Ishikawa (cell line): ENCODE measurements around the gene CCDC149.

ENCODE experiments used
- CEBPB ChIP-seq: IDR thresholded peaks from 2 replicates; pipeline ENCODE4 v1.6.1; 2012
- CREB1 ChIP-seq: IDR thresholded peaks from 2 replicates; pipeline ENCODE4 v1.6.1; 2012; ENCODE audit warnings: low read depth
- EGR1 ChIP-seq: IDR thresholded peaks from 2 replicates; pipeline ENCODE4 v1.6.1; 2012
- EP300 ChIP-seq: IDR thresholded peaks from 2 replicates; pipeline ENCODE4 v1.6.1; 2012; ENCODE audit warnings: borderline replicate concordance
- FOXM1 ChIP-seq: IDR thresholded peaks from 2 replicates; pipeline ENCODE4 v1.6.1; 2012; ENCODE audit warnings: low read depth, borderline replicate concordance
- MAX ChIP-seq: IDR thresholded peaks from 2 replicates; pipeline ENCODE4 v1.6.1; 2012
- NFIC ChIP-seq: IDR thresholded peaks from 2 replicates; pipeline ENCODE4 v1.6.1; 2012
- RAD21 ChIP-seq: IDR thresholded peaks from 2 replicates; pipeline ENCODE4 v1.6.1; 2012; ENCODE audit warnings: low read depth
- TAF1 ChIP-seq: IDR thresholded peaks from 2 replicates; pipeline ENCODE4 v1.6.1; 2012; ENCODE audit warnings: low read depth, mild to moderate bottlenecking
- TCF12 ChIP-seq: IDR thresholded peaks from 2 replicates; pipeline ENCODE4 v1.6.1; 2012; ENCODE audit warnings: low read depth
- TEAD4 ChIP-seq: IDR thresholded peaks from 2 replicates; pipeline ENCODE4 v1.6.1; 2012
- USF1 ChIP-seq: IDR thresholded peaks from 2 replicates; pipeline ENCODE4 v1.6.1; 2012
- YY1 ChIP-seq: IDR thresholded peaks from 2 replicates; pipeline ENCODE4 v1.6.1; 2012; ENCODE audit warnings: low read depth
- ZBTB7A ChIP-seq: IDR thresholded peaks from 2 replicates; pipeline ENCODE4 v1.6.1; 2012; ENCODE audit warnings: low read depth
- TF ChIP-seq, protein P1 (sequence below): IDR thresholded peaks from 2 replicates; pipeline ENCODE4 v1.6.1; 2012; ENCODE audit warnings: low read depth, mild to moderate bottlenecking

CCDC149 gene

GRCh38 chr4:24933684-24934275 lies 20.9 kb upstream of the CCDC149 start:
- TF ChIP-seq CREB1, result no peak
- TF ChIP-seq NFIC, result no peak
- TF ChIP-seq, protein P1, sequence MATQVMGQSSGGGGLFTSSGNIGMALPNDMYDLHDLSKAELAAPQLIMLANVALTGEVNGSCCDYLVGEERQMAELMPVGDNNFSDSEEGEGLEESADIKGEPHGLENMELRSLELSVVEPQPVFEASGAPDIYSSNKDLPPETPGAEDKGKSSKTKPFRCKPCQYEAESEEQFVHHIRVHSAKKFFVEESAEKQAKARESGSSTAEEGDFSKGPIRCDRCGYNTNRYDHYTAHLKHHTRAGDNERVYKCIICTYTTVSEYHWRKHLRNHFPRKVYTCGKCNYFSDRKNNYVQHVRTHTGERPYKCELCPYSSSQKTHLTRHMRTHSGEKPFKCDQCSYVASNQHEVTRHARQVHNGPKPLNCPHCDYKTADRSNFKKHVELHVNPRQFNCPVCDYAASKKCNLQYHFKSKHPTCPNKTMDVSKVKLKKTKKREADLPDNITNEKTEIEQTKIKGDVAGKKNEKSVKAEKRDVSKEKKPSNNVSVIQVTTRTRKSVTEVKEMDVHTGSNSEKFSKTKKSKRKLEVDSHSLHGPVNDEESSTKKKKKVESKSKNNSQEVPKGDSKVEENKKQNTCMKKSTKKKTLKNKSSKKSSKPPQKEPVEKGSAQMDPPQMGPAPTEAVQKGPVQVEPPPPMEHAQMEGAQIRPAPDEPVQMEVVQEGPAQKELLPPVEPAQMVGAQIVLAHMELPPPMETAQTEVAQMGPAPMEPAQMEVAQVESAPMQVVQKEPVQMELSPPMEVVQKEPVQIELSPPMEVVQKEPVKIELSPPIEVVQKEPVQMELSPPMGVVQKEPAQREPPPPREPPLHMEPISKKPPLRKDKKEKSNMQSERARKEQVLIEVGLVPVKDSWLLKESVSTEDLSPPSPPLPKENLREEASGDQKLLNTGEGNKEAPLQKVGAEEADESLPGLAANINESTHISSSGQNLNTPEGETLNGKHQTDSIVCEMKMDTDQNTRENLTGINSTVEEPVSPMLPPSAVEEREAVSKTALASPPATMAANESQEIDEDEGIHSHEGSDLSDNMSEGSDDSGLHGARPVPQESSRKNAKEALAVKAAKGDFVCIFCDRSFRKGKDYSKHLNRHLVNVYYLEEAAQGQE, result no peak
- no peak for TF ChIP-seq TAF1
- TF ChIP-seq YY1, result no peak
- TF ChIP-seq ZBTB7A, result no peak
- no peak for TF ChIP-seq USF1
- TF ChIP-seq MAX, result no peak
- TF ChIP-seq EGR1, result no peak
- no peak for TF ChIP-seq TCF12
- no peak for TF ChIP-seq RAD21
- TF ChIP-seq TEAD4, result no peak
- TF ChIP-seq CEBPB, result no peak
- no peak for TF ChIP-seq EP300
- no peak for TF ChIP-seq FOXM1

GRCh38 chr4:24932515-24933225 lies 19.8 kb upstream of the CCDC149 start:
- TF ChIP-seq CREB1 (no peak), EP300 (no peak), EGR1 (no peak), CEBPB (no peak), TCF12 (no peak), TAF1 (no peak), NFIC (no peak), TEAD4 (no peak), RAD21 (no peak), FOXM1 (no peak), ZBTB7A (no peak), MAX (no peak), USF1 (no peak)

DNA sequence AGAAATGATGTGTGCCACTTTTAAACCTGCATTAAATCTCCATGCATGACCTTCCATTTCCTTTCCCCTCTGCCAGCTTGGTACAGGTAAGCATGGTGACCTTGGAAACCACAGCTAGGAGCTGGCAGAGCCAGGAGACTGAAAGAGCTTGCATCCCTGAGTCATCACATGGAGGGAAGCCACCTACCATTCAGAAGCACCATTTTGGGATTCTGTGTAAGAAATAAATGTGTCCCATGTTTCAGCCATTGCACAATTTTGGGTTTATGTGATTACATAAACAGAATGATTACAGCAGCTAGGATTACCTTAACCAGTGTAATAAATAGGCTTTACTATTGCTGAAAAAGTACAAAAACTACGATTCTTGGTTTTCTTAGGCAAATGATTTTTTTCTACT lies 17.3 kb upstream of the CCDC149 start:
- no peak for TF ChIP-seq MAX
- TF ChIP-seq YY1, result no peak
- no peak for TF ChIP-seq USF1
- TF ChIP-seq TEAD4, result no peak
- no peak for TF ChIP-seq NFIC
- TF ChIP-seq EGR1, result no peak
- no peak for TF ChIP-seq TCF12
- TF ChIP-seq ZBTB7A, result no peak
- TF ChIP-seq EP300, result no peak
- no peak for TF ChIP-seq RAD21
- no peak for TF ChIP-seq CEBPB
- no peak for TF ChIP-seq CREB1
- no peak for TF ChIP-seq FOXM1
- TF ChIP-seq TAF1, result no peak
- TF ChIP-seq, protein P1, result no peak

DNA sequence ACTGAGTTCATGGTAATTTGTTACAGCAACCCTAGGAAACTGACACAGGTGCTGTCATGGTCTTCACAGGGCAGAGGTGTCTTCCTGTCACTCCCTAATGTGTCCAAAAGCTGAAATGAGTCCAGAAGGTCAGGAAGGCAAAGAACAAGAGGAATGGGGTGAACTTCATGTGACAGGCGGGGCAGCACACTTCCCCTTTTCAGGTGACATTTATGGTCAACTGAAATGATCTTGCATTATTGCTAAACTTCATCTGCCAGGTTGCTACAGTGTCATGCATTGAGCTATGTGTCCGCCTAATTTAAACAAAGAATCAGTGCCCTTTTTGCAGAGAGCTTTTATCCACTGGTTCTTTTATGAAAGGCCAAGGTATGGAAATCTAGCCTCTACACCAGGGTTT lies 15.9 kb upstream of the CCDC149 start:
- TF ChIP-seq NFIC, result no peak
- no peak for TF ChIP-seq TCF12
- TF ChIP-seq TAF1, result no peak
- no peak for TF ChIP-seq ZBTB7A
- no peak for TF ChIP-seq TEAD4
- TF ChIP-seq MAX, result no peak
- no peak for TF ChIP-seq EP300
- no peak for TF ChIP-seq YY1
- no peak for TF ChIP-seq CREB1
- no peak for TF ChIP-seq FOXM1
- TF ChIP-seq CEBPB, result no peak
- no peak for TF ChIP-seq EGR1
- TF ChIP-seq, protein P1, result no peak
- no peak for TF ChIP-seq RAD21
- no peak for TF ChIP-seq USF1
